KMS-11 (cell line): Measurements from ENCODE around the gene ZBTB44.

Source experiments
- H2AFZ ChIP-seq: fragments of 200-600 bp; sonication (generic); 2 replicates; pipeline ENCODE4 v1.6.1; 2016; ENCODE audit warnings: antibody characterized with exemption, mixed run types, low read depth
- H3K27ac ChIP-seq: fragments of 200-600 bp; sonication (generic); 2 replicates; pipeline ENCODE4 v1.6.1; 2016; ENCODE audit warnings: mild to moderate bottlenecking, mixed run types
- H3K27me3 ChIP-seq: fragments of 200-600 bp; sonication (generic); 2 replicates; pipeline ENCODE4 v1.6.1; 2017; ENCODE audit warnings: mild to moderate bottlenecking, low read depth, mixed run types, moderate library complexity; ENCODE audit not compliant: insufficient read depth
- H3K36me3 ChIP-seq: fragments of 200-600 bp; sonication (generic); 2 replicates; pipeline ENCODE4 v1.6.1; 2017; ENCODE audit warnings: mild to moderate bottlenecking, mixed run types; ENCODE audit not compliant: insufficient read depth
- H3K4me1 ChIP-seq: fragments of 200-600 bp; sonication (generic); 2 replicates; pipeline ENCODE4 v1.6.1; 2016; ENCODE audit warnings: mild to moderate bottlenecking, low read depth, mixed run types; ENCODE audit not compliant: poor library complexity, severe bottlenecking
- H3K4me2 ChIP-seq: fragments of 200-600 bp; sonication (generic); 2 replicates; pipeline ENCODE4 v1.7.0; 2016; ENCODE audit warnings: mild to moderate bottlenecking, mixed run types
- H3K4me3 ChIP-seq: fragments of 200-600 bp; sonication (generic); IDR thresholded peaks from 2 replicates; pipeline ENCODE4 v1.6.1; 2017; ENCODE audit warnings: low read depth, low read length, mixed read lengths; ENCODE audit not compliant: insufficient read depth
- H3K79me2 ChIP-seq: fragments of 200-600 bp; sonication (generic); 2 replicates; pipeline ENCODE4 v1.6.1; 2016; ENCODE audit warnings: low read depth, mixed run types; ENCODE audit not compliant: insufficient read depth
- H3K9ac ChIP-seq: fragments of 200-600 bp; sonication (generic); 2 replicates; pipeline ENCODE4 v1.6.1; 2016; ENCODE audit warnings: mild to moderate bottlenecking, mixed run types
- H4K20me1 ChIP-seq: fragments of 200-600 bp; sonication (generic); 2 replicates; pipeline ENCODE4 v1.6.1; 2016; ENCODE audit warnings: mild to moderate bottlenecking, mixed run types; ENCODE audit not compliant: insufficient read depth
- CTCF ChIP-seq: fragments of 200-600 bp; sonication (generic); conservative IDR thresholded peaks from 2 replicates; pipeline ENCODE4 v1.6.1; 2017; ENCODE audit warnings: low read depth, mild to moderate bottlenecking, antibody characterized with exemption, low read length, moderate library complexity, mixed read lengths

Gene ZBTB44

GRCh38 chr11:130314184-130314749 is 450 bp downstream of the ZBTB44 start:
- Histone ChIP-seq H3K79me2 (peaks cover 23% of the 10 kb centered on the region; the same call in 1 of the 2 replicates), H3K27ac (peak overlapping the region; percentile 81), H3K36me3 (no peaks in the 10 kb centered on the region), H3K27me3 (no peaks in the 10 kb centered on the region), H3K4me2 (no peak overlapping the region; the same call in 1 of the 2 replicates), H2AFZ (peak overlapping the region; percentile 26; the same call in 1 of the 2 replicates), H3K4me1 (peaks cover 25% of the 10 kb centered on the region), H4K20me1 (no peaks in the 10 kb centered on the region), H3K4me3 (no peak overlapping the region), H3K9ac (peak overlapping the region; percentile 83)
- no peak for TF ChIP-seq CTCF

GRCh38 chr11:130313383-130314183 is 1.1 kb downstream of the ZBTB44 start:
- Histone ChIP-seq H3K36me3 (no peaks in the 10 kb centered on the region), H3K9ac (peak overlapping the region; percentile 83), H3K27me3 (no peaks in the 10 kb centered on the region), H3K4me2 (peak overlapping the region; percentile 79), H3K4me1 (peaks cover 25% of the 10 kb centered on the region), H3K4me3 (no peak overlapping the region), H3K79me2 (peaks cover 23% of the 10 kb centered on the region; the same call in 1 of the 2 replicates), H2AFZ (peak overlapping the region; percentile 26; the same call in 1 of the 2 replicates), H3K27ac (peak overlapping the region; percentile 81), H4K20me1 (no peaks in the 10 kb centered on the region)
- TF ChIP-seq CTCF, result no peak

- H3K4me3 ChIP-seq, result no peak overlapping the region
These were observed 2.7 kb downstream of the ZBTB44 start for GRCh38 chr11:130312046-130312445.

GRCh38 chr11:130310622-130311021 is 4.1 kb downstream of the ZBTB44 start:
- no peaks in the 10 kb centered on the region for H3K36me3 ChIP-seq
- TF ChIP-seq CTCF, result no peak
- H2AFZ ChIP-seq, result no peak overlapping the region
- no peaks in the 10 kb centered on the region for H4K20me1 ChIP-seq
- H3K27ac ChIP-seq, result no peak overlapping the region
- no peak overlapping the region for H3K4me2 ChIP-seq
- H3K4me3 ChIP-seq, result no peak overlapping the region
- H3K79me2 ChIP-seq, result peaks cover 23% of the 10 kb centered on the region; the same call in 1 of the 2 replicates
- peaks cover 25% of the 10 kb centered on the region for H3K4me1 ChIP-seq
- H3K27me3 ChIP-seq, result no peaks in the 10 kb centered on the region
- H3K9ac ChIP-seq, result no peak overlapping the region

More at GRCh38 chr11:130312046-130312445, 2.7 kb downstream of the ZBTB44 start:
- Histone ChIP-seq H3K36me3 (no peaks in the 10 kb centered on the region), H3K79me2 (peaks cover 23% of the 10 kb centered on the region; the same call in 1 of the 2 replicates), H3K9ac (no peak overlapping the region), H3K4me2 (peak overlapping the region; percentile 79; the same call in 1 of the 2 replicates), H3K27ac (no peak overlapping the region), H4K20me1 (no peaks in the 10 kb centered on the region), H3K4me1 (peaks cover 25% of the 10 kb centered on the region), H2AFZ (no peak overlapping the region), H3K27me3 (no peaks in the 10 kb centered on the region)
- no peak for TF ChIP-seq CTCF
